Measurements from ENCODE around the gene GRB2.
"Not testable (repeated sequence)": the region's sequence is repeated elsewhere in the genome, so short reads cannot be mapped to it uniquely, and the experiment has no call there.

Gene GRB2

DNA sequence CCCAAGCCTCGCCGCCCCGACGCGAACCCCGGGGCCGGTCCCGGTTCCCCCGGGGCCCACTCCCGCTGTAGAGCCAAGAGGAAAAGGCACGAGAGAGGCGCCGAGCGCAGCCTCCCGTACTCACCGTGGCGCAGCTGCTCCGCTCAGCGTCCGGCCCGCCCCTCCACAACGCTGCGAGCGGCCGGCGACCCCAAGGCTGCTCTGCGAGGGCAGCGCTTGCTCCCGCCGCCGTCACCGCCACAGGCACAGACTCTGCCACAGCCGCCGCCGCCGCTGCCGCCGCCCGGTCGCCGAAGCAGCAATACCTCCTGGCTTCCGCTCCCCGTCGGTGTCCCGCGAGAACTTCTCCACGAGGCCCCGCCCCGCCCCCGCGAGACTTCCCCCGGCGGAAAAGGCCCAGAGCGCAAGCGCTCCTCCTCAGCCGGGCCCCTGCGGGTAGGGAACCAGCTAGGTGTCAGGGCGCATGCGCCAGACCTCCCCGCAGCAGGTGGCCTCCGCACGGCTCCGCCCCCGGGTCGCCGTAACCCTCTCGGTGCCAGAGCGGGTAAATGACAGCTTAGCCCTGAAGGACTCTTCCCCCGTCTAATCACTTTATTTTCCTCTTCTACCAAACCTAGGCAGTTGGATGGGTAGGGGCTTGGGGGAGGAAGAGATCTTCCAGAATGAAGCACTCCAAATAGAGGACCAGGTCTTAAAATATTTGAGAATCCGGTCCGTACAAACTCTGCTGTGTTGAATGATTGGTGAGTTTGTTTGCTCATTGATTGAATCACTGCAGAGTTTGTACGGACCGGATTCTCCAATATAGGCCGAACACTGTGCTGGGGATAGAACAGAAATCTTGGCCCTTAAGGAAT, at the start of gene GRB2:
GRB2 (minus strand) TSS at position 314 of the 857 bp plus-strand sequence. CDS start 12,050 bp downstream, outside the sequence.
- peak; percentile 100 for DNase-seq (ENCODE audit: low spot score)

DNA sequence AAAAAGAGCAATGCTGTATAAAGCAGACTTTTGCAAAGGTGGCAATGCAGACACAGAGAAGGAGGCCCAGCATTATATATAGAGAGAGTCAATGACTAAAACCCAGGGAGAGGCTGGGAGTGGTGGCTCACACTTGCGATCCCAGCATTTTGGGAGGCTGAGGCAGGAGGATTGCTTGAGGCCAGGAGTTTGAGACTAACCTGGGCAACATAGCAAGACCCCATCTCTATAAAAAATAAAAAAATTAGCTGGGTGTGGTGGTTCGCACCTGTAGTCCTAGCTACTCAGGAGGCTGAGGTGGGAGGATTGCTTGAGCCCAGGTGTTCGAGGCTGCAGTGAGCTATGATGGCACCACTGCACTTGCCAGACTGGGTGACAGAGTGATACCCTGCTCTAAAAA, 49.2 kb upstream of the GRB2 start:
- DNase-seq (ENCODE audit: low spot score): not testable (repeated sequence)

DNA sequence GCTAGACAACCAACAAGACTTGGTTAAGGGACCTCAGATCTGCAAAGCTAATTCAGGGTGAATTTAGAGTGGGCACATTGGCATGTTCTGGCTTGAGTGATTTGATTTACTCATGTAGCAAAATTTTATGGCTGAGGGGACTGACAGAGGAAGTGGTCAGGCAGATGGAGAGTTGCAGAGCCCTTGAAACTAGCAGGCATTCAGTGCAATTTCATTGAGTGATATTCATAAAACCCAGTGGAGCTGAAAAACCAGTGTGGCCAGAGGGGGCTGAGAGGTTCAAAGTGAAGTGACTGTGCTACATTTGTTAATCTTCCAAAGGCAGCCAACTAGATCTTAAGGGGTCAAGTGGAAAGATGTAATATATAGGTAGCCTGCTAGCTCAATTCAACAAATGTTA, 48.7 kb upstream of the GRB2 start:
- DNase-seq (ENCODE audit: low spot score): no peak

DNA sequence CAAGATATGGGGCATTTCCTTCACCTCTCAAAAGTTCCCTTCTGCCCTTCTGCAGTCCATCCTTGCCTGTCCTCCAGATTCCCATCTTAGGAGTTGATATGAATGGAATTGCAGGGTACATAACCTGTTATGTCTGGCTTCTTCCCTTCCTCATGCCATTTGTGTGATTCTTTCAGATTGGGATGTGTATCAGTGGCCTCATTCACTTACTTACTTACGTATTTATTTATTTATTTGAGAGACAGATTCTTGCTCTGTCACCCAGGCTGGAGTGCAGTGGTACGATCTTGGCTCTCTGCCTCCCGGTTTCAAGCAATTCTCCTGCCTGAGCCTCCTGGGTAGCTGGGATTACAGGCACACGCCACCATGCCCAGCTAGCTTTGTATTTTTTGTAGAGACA, 44.8 kb upstream of the GRB2 start:
- DNase-seq (ENCODE audit: low spot score): no peak

DNA sequence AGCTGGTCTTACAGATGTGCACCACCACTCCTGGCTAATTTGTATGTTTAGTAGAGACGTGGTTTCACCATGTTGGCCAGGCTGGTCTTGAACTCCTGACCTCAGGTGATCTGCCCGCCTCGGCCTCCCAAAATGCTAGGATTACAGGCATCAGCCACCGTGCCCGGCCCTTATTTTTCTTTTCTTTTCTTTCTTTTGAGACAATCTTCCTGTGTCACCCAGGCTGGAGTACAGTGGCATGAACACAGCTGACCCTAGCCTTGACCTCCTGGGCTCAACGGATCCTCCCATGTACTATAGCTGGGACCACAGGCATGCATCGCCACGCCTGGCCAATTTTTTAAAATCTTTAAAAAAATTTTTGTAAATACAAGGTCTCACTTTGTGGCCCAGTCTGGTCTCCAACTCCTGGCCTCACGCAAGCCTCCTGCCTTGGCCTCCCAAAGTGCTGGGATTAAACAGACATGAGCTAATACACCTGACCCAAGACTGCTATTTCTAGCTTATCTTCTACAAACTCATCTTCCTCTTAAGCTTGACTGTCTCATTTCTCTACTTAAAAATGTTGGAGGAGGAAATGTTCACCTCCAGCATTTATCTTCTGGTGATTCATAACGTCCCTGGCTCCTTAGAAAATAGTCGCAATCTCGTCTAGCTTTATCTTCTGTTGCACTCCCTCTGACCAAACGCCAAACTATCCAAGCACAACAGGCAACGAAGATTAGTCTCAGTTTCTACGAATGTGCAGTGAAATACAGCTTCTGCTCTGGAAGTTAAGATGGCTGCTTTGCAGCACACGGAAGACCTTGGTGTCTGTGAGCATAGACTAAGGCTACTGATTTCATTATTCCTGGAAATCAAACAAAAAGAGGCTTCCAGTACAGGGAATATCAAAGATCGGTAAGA, 42.7 kb upstream of the GRB2 start:
- DNase-seq (ENCODE audit: low spot score): no peak

DNA sequence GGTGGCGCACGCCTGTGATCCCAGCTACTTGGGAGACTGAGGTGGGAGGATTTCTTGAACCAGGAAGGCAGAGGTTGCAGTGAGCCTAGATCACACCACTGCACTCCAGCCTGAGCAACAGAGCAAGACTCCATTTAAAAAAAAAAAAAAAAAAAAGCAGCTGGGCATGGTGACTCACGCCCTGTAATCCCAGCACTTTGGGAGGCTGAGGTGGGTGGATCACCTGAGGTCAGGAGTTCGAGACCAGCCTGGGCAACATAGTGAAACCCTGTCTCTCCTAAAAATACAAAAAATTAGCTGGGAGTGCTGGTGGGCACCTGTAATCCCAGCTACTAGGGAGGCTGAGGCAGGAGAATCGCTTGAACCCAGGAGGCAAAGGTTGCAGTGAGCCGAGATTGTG, 40.4 kb upstream of the GRB2 start:
- not testable (repeated sequence) for DNase-seq (ENCODE audit: low spot score)

DNA sequence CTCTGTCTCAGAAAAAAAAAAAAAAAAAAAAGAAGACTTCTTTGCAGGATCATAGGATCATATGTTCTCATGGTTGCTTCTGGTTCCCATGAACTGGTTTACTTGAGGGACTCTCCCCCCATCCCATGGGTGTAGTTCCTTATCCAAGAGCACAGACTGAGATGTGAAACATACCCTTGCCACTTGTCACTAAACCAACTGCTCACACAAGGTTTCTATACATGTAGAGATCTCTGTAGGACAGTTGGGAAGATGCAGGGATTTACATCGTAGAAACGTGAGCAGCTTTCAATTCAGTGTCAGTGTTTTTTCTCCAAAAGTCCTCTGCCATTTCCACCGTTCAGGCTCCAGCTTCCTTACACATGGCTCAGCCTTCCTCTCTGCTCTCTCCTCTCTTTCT, 39.8 kb upstream of the GRB2 start:
- no peak for DNase-seq (ENCODE audit: low spot score)

DNA sequence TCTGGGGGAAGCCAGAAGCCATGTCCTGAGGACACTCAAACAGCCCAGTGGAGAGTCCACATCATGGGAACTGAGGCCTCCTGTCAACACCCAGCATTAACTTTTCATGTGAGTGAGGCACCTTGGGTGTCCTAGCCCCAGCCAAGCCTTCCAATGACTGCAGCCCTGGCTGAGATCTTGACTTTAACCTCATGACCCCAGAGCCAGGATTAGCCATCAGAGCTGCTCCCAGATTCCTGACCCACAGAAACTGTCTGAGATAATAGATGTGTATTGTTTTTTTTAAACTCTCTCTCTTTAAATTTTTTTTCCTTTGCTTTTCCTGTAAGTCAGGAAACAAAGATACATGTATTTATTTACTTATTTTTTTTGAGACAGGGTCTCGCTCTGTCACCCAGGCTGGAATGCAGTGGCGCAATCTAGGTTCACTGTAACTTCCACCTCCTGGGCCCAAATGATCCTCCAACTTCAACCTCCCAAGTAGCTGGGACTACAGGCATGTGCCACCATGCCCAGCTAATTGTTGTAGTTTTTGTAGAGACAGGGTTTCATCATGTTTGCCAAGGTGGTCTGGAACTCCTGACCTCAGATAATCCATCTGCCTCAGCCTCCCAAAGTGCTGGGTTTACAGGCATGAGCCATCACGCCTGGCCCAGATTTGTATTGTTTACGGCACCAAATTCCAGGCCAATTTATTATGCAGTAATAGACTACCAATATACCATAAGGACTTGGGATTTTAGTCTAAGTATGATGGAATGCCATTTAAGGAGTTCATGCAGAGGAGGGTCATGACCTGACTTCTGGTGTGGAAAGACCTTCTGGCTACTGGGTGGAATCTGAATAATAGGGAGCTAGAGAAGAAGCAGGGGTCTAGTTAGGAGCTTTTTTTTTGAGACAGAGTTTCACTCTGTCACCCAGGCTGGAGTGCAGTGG, 37.0 kb upstream of the GRB2 start:
- no peak for DNase-seq (ENCODE audit: low spot score)

DNA sequence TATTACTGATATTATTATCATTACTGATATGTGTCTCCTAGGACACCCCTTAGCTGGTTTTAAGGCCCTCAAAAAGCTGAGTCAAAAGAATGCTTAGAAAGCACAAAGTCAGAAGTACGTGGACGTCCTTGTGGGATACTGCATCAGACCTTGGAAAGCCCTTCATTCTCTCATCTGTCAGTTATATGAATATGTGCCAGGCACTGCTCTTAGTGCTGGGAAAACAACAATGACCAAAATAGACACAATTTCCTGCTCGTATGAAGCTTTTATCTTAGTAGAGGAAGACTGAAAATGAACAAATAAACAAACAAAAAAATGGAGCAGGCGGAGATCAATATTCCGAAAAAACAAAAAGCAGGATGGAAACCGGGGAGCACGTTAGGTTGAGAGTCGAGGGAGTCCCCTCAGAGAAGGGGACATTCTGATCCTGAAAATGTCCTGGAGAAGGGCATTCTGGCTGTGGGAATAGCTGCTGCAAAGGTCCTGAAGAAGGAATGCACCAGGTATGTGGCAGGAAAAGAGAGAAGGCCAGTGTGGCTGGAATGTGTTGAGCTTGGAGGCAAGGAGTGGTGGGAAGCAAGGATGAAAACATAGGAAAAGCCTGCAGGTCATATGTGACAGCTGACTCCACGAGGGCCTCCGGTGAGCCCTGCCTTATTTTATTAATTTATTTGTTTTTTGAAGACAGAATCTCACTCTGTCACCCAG, 35.4 kb upstream of the GRB2 start:
- no peak for DNase-seq (ENCODE audit: low spot score)

DNA sequence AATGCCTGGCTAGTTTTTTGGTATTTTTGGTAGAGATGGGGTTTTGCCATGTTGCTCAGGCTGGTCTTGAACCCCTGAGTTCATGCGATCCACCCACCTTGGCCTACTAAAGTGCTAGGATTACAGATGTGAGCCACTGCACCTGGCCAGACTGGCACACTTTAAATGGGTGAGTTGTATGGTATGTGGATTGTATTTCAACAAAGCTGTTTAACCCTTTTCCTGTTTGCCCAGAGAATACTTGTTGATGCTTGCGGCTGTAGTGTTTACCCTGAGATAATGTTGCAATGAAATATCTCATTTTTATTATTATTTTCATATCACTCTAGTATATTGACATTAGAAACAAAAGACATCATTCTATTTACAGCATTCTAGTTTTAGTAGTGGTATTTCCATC, 33.8 kb upstream of the GRB2 start:
- DNase-seq (ENCODE audit: low spot score): no peak

DNA sequence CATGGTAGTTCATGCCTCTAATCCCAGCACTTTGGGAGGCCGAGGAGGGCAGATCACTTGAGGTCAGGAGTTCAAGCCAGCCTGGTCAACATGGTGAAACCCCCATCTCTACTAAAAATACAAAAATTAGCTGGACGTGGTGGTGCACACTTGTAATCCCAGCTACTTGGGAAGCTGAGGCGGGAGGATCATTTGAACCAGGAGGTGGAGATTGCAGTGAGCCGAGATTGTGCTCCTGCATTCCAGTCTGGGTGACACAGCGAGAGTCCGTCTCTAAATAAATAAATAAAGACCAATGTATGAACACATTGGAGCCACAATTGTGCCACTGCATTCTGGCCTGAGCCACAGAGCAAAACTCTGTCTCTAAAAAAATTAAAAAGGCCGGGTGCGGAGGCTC, 31.9 kb upstream of the GRB2 start:
- not testable (repeated sequence) for DNase-seq (ENCODE audit: low spot score)

DNA sequence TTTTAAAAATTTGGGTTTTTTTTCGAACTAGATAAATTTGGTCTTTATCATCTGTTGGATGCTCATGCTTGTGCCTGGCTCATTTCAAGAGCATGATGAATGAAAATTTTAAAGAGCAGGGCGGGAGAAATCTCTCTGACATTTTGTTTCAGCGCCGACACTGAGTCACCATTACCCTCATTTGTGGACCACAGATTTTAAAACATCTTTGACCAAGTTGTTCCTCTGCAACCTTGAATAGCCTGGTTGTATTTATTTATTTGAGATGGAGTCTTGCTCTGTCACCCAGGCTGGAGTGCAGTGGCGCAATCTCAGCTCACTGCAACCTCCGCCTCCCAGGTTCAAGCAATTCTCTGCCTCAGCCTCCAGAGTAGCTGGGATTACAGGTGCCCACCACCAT, 29.0 kb upstream of the GRB2 start:
- not testable (repeated sequence) for DNase-seq (ENCODE audit: low spot score)

DNA sequence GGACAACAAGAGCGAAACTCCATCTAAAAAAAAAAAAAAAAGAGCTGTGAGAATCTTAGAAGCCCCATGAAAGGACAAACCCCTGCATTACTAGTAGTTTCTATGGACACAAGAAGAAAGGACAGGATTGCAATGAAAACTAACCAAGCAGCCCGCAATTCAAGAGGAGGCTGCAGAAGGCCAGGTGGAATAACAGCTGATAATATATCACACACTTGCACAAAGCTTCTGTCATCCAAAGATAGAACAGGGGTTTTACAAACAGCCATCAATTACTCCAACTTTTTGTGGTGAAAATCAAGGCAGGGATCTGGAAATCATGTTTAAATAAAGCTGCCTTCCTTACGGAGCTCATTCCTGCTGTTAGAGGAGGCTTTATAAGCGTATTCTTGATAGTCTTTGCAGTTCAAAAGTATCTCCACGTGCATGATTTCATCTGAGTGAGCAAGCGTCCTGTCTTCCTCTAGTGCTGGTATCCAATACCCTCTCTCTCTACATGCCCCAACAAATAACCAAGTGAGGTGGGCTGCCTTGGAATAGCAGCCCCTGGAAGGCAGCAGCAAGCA, 27.8 kb upstream of the GRB2 start:
- no peak for DNase-seq (ENCODE audit: low spot score)

DNA sequence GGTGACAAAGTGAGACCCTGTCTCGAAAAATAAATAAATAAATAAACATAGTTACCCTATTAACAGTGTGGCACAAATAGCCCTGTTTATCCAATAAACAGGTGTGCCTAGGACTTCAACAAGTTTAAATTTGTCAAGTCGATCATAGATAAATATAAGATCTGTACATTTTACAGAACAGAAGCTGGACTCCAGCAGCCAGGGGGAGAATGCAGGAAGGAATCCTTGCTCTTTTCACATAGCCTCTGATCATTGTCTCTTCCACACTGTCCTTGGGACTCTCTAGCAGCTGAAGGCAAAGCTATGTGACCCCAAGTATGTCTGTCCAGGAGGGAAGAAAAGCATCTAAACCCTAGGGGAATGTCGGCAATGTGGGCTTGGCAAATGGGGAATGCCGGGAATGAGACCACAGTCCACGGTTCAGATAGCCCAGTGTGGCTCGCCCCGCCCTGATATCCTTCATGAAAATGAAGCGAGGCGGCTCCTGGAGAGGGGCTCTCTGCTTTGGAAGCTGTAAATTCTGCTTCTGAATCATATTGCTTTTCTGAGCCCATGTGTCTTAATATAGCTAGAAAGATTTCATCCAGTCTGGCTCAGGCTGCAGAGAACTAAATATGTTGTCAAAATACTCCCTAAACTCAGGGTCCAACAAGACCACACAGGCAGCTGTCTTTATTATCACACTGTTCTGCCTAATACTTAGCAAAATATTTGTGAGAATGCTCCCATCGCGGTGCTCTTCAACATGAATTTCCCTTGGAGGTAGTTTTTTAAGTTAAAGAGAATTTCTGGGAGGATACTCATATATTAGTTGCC, 24.9 kb upstream of the GRB2 start:
- peak; percentile 72 for DNase-seq (ENCODE audit: low spot score)

DNA sequence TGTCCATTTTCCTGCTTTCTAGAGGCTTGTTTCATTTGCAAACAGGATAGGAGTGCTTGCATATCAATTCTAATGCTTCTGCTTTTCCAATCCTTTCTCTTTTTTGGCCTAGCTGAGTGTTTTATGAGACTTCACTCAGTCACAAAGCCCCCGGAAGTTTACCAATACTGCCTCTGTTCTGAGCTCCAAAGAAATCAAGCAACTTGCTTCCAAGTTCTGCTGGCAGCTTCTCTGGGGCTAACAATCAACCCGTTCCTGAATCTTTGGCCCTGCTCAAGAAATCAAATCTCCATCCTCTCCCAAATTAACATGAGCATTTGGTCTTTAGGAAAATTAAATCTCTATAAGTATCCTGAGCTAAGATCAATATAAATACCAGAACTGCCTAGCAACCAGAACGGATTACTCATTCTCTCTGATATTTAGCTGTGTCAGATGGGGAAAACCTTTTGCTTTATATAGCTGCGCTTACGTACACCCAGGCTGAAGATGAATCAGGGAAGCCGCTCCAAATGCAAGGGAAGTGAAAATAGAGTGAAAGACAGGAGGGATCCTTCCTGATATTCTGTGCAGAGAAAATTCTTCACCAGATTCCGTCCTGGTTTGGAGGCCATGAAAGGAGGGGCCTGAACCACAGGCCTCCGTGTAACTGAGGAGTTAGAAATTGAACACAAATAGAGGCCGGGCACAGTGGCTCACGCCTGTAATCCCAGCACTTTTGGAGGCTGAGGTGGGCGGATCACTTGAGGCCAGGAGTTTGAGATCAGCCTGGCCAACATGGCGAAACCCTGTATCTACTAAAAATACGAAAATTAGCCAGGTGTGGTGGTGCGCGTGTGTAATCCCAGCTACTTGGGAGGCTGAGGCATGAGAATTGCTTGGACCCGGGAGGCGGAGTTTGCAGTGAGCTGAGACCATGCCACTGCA, 23.3 kb upstream of the GRB2 start:
- DNase-seq (ENCODE audit: low spot score): peak; percentile 45

DNA sequence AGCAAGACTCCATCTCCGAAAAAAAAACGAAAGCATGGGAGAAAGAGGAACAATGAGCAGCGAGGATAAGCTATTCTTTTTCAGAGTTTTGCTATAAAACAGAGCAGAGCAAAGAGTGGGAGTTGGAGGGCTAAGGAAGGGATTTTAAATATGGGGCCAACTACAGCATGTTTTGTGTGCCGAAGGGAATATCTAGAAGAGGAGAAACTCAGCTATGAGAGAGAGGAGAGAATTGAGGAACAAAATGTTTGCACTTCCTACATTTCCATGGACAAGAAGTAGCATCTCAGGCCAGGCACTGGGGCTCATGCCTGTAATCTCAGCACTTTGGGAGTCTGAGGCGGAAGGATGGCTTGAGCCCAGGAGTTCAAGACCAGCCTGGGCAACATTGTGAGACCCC, 13.1 kb upstream of the GRB2 start:
- no peak for DNase-seq (ENCODE audit: low spot score)

DNA sequence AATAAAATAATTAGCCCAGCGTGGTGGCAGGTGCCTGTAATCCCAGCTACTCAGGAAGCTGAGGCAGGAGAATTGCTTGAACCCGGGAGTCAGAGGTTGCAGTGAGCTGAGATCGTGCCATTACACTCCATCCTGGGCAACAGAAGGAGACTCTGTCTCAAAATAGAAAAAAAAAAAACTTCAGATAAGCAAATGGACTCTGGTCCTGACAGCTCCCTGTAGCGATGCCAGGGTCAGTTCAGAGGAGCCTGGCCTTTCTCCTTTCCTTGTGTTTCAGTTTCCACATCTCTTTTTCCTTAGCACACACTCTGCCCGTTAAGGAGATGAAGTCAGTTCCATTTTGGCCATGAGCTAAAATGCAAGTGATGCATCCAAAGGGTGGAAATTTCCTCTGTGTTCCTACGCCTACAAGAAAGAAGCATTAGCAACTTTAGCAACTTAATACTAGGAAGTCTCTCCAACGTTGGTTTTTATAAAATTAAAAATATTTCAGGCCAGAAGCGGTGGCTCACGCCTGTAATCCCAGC, 11.6 kb upstream of the GRB2 start:
- DNase-seq (ENCODE audit: low spot score): no peak

DNA sequence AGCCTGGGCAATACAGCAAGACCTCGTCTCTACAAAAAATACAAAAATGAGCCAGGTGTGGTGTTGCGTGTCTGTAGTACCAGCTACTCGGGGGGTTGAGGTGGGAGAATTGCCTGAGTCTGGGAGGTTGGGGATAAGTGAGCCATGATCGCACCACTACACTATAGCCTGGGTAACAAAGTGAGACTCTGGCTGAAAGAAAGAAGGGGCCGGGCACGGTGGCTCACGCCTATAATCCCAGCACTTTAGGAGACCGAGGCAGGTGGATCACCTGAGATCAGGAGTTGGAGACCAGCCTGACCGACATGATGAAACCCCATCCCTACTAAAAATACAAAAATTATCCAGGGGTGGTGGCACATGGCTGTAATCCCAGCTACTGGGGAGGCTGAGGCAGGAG, 10.5 kb upstream of the GRB2 start:
- DNase-seq (ENCODE audit: low spot score): no peak

DNA sequence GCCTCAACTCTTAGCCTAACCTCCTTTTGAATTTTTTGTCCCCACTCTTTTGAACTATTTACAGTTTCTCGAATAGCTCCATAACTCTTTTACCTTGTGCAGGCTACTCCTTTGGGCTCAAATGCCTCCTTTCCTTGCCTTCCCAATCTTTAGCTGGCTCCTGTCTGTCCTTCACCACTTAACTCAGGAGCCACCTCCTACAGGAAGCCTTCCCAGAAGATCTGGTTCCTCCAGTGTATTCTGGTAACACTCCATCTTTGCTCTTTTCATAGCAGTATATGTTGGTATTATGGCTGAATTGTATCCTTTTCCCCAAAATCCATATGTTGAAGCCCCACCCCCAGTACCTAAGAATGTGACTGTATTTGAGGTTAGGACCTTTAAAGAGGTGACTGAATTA, 9.0 kb upstream of the GRB2 start:
- no peak for DNase-seq (ENCODE audit: low spot score)

Data from GM03348 (cell line).